NCI-H748 treated with DMSO at 0.1 percent for 48 hours (cell line): ENCODE data around the gene SMG1.
"Not testable (repeated sequence)": the region's sequence is repeated elsewhere in the genome, so short reads cannot be mapped to it uniquely, and the experiment has no call there.

Experiments
- DNase-seq: peaks from one replicate; lab custom pipeline; 2025; lab: John Stamatoyannopoulos, UW

The SMG1 gene

DNA sequence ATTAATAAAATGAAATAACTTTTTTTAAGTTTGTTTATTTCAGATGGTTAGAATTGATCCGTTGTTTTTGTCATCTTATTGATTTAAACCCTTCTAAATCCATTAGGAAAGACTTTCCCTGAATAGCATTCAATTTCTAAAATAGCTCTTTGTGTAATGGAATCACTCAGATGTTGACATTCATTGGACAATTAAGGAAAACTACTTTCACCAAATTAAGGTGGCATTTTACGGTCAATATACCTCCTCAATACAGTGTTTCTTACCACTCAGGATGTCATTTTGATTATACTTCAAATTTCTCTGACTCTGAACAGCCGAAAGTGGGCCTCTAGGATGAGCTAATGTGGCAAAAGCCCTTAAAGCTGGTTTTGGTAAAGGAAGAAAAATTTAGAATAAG lies 126.7 kb downstream of the SMG1 start:
- DNase-seq: no peak

DNA sequence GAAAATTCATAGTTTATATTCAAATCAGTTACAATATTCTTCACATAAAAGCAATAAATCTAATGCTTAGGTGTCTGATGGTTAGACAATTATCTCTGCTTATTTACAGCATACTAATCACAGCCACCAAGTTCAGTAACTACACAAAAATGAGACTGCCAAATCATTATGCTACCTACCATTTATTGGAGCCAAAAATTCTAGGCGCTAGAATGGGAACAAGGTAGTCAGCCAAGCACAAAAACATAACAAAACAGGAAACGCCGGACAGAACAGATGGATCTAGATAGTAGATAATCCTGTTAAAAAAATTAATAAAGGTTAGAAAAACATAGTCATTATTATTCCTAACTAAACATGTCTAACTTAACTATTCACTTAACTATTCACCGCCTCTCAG lies 128.5 kb downstream of the SMG1 start:
- no peak for DNase-seq

GRCh38 chr16:18796377-18796776 lies 129.8 kb downstream of the SMG1 start:
- DNase-seq: no peak

GRCh38 chr16:18792836-18793433 lies 133.3 kb downstream of the SMG1 start:
- DNase-seq: no peak

- peak; percentile 77 for DNase-seq
Measured at GRCh38 chr16:18789850-18790706, 136.1 kb downstream of the SMG1 start, which contains the start of gene RPS15A. Gene RPS15A (minus strand): TSS chr16:18790334. CDS start chr16:18789113, 1,221 bp downstream.

DNA sequence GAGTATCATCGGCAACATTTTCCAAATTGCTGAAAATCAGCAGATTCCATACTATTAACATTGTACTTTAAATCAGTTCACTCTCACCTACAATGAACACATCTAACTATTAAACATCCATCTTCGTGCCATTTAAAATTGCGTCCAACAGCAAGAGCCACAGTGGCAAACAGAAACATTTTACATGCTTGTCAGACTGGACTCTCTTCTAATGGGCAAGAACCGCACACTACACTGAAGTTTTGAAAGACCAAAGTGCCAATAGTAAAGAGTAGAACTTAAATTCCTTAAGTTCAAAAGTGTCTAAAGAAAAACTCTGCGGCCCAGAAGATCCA lies 136.7 kb downstream of the SMG1 start:
- DNase-seq: no peak

DNA sequence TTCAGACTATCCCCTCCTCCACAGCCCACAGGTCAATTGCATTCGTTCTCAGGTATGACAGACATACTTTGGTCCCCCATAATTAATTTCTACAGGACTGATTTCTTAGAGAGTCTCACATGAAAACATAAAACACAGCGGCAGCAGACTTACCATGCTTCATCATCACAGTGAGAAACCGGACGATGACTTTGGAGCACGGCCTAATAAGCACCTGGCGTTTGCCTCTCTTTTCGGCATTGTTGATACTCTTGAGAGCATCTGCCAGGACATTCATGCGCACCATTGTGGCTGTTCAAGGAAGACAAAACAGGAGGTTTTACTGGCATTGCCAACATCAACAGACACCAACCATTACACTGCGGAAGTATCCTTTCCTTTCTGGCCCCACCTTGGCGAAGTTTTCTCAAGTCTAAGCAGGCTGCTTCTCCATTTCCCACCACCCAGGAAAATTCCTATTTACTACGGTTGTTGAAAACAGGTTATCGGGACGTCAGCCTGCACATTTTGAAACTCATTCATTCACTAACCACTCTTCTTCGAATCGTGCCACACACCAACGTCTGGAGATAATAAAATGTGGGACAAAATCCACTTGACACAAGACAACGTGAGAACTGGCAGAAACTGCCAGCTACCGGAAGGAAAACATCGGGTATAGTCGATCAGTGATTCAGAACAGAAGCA lies 137.2 kb downstream of the SMG1 start:
- DNase-seq: no peak

DNA sequence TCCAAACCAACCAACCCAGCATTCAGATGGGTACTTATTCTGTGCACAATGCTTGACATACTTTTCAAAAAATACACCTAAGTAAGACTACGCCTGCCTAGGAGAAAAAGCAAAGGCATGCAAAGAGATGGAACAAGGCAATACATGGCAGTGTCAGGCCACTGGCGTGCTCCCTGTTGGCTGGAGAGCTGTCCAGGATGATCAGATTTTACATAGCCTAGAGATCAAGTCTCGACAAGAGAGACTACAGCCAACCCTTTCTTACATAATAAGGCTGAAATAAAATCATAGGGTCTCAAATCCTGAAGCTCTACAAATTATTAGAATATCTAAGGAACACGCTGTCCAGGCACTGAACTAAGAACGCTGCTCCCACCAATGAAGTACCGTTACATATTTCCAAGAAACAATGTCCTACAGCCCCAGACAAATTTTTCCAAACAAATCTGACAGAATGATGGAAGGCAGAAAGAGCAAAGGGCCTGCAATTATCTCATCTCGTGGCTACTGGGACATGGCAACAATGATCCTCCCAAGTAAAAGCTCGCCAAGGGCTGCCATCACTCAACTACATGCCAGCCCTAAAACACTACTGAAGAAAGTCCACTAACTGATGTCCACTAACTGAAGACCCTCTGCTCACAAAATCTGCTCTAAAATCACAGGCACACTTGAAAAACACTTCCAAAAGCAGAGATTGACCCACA lies 141.1 kb downstream of the SMG1 start:
- no peak for DNase-seq

- DNase-seq: no peak
Measured at GRCh38 chr16:18783430-18784341, 142.5 kb downstream of the SMG1 start.

DNA sequence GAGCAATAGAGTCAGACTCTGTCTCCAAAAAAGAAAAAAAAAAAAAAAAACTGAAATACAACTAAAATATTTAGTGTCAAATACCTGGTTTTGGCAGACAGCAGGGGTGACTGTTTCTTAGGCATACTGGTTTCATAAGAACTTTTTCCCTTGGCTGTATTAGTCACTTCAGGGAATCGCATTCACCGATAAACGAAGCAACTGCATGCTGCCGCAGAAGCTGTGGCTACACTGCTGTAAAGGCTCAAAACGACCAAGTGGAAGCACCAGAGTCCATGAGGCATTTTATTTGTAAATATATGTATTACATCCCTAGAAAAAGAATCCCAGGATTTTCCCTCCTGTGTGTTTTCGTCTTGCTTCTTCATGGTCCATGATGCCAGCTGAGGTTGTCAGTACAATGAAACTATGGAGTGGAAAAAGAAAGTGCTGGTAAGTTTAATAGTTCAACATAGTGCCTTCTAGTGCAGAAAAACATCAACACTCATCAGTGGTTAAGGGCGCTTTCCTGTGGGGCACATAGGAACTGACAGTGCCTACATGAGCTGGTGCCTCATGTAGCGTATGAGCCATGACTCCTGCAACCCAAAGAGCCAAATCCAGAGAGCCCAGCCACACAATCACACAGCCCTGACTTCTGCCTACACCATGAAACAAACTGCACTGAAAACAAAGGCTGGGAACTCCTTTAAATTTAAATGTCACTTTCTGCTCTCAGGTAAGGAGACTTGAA lies 143.3 kb downstream of the SMG1 start:
- DNase-seq: no peak

GRCh38 chr16:18781232-18781631 lies 145.0 kb downstream of the SMG1 start:
- not testable (repeated sequence) for DNase-seq

DNA sequence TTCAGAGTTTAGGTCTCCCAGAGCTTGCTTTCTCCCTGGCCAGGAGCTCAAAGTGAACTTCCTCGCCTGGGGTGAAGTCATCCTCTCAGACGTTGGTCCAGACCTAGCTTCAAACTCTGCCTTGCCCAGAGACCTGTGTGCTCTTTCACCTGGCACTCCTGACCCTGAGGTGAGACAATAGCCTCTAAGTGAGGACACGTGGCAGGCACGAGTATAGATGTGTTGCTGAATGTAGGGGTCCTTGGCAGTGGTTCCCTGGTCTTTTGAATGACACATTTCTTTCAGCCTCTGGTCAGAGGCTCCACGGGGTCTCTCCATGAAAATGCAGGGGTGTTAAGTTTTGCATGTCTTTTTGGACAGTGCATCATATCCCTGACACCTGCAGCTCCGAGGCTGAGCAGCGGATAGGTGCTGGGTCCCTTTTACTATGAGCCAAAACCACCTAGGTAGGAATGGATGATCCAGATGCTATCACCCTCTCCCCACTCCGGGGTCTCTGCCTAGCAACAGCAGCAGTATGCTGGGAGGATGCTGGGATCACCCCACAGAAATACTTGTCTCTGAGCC lies 145.7 kb downstream of the SMG1 start:
- not testable (repeated sequence) for DNase-seq

DNA sequence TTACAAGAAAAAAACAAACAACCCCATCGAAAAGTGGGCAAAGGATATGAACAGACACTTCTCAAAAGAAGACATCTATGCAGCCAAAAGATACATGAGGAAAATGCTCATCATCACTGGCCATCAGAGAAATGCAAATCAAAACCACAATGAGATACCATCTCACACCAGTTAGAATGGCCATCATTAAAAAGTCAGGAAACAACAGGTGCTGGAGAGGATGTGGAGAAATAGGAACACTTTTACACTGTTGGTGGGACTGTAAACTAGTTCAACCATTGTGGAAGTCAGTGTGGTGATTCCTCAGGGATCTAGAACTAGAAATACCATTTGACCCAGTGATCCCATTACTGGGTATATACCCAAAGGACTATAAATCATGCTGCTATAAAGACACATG lies 148.5 kb downstream of the SMG1 start:
- not testable (repeated sequence) for DNase-seq

- not testable (repeated sequence) for DNase-seq
Measured at GRCh38 chr16:18776334-18776733, 149.9 kb downstream of the SMG1 start.

DNA sequence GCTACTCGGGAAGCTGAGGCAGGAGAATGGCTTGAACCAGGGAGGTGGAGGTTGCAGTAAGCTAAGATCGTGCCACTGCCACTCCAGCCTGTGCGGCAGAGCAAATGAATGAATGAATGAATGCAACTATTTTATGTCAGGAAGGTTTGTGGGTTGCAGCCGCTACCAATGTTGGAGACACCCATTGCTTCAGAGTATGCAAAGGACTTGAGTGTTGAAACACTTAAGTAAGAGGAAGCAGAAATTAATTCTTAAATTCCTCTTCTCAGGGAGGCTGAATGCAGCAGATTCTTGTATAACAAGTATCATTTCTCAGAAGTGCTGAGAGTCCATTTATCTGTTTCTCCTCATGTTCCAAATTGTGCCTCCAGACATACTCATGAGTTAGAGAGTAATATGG lies 151.6 kb downstream of the SMG1 start:
- DNase-seq: not testable (repeated sequence)

GRCh38 chr16:18772171-18772570 lies 154.0 kb downstream of the SMG1 start:
- DNase-seq: not testable (repeated sequence)

GRCh38 chr16:18770336-18770962 lies 155.8 kb downstream of the SMG1 start:
- not testable (repeated sequence) for DNase-seq

DNA sequence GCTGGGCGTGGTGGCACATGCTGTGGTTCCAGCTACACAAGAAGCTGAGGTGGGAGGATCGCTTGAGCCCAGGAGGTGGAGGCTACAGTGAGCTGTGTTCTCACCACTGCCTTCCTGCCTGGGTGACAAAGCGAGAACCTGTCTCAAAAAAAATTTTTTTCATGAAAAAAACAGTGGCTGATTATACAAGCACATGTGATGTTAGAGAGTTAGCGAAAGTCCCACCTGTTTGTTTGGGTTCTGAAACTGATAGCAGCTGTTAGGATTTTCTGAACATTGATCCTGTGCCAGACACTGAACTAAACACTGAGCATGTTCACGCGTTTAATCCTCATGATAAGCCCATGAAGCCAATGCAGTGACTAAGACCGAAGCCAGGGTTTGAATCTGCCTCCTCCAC lies 159.0 kb downstream of the SMG1 start:
- DNase-seq: not testable (repeated sequence)

GRCh38 chr16:18762713-18763112 lies 163.5 kb downstream of the SMG1 start:
- not testable (repeated sequence) for DNase-seq
